Uterus (tissue), 4 donors: Measurements from ENCODE around the gene KDM6B. TPM values are rescaled to one million over a fixed set of nuclear protein-coding genes. Genes with fewer than 3 reads are reported as not detected.

Source experiments
- DNase-seq, 2 donors: peaks; one replicate each; pipeline ENCODE4 v3.0.0-alpha.2; 2019 to 2020
- H3K27ac ChIP-seq, 2 donors: fragments of 200-600 bp; sonication (generic); 1 replicate in 1 of 2; 2 replicates in 1 of 2; pipeline ENCODE4 v1.5.1; 2016 to 2018
- H3K27me3 ChIP-seq, 2 donors: fragments of 200-600 bp; sonication (generic); one replicate each; pipeline ENCODE4 v1.5.1; 2018 to 2019; ENCODE audit warnings: control low read depth in 1 of 2
- H3K36me3 ChIP-seq, 2 donors: fragments of 200-600 bp; sonication (generic); one replicate each; pipeline ENCODE4 v1.5.1; 2019; ENCODE audit warnings: control low read depth in 1 of 2
- H3K4me1 ChIP-seq, 2 donors: fragments of 200-600 bp; sonication (generic); one replicate each; pipeline ENCODE4 v1.5.1; 2018 to 2019; ENCODE audit warnings: control low read depth in 1 of 2
- H3K4me3 ChIP-seq, 2 donors: fragments of 200-600 bp; sonication (generic); 1 replicate in 1 of 2; 2 replicates in 1 of 2; pipeline ENCODE4 v1.5.1; 2018 to 2019; ENCODE audit warnings: mild to moderate bottlenecking in 1 of 2
- H3K9me3 ChIP-seq, 2 donors: fragments of 200-600 bp; sonication (generic); one replicate each; pipeline ENCODE4 v1.5.1; 2019; ENCODE audit warnings: control low read depth in 1 of 2
- CTCF ChIP-seq, 4 experiments: fragments of 200-600 bp in 2 of 4; fragments of 450-650 bp in 2 of 4; sonication (generic) in 2 of 4; IDR thresholded peaks; one replicate each; pipeline ENCODE4 v1.5.1; 2016 to 2019; ENCODE audit warnings: antibody characterized with exemption in 4 of 4, mild to moderate bottlenecking in 2 of 4, moderate library complexity in 1 of 4
- POLR2A ChIP-seq, 2 donors: fragments of 450-650 bp; IDR thresholded peaks; one replicate each; pipeline ENCODE4 v1.6.1; 2016; ENCODE audit warnings: antibody characterized with exemption in 2 of 2, mild to moderate bottlenecking in 1 of 2, moderate library complexity in 1 of 2
- intact Hi-C: fragments of 100-400 bp; cut with DNase I; formaldehyde crosslinking; loops from one replicate; pipeline ENCODE4 v1.15.1; 2023; ENCODE audit warnings: low total_unique reads
- total RNA-seq, 4 donors: library from RNA; depleted of rRNA in 3 of 4; stranded (reverse); fragments of >200 nt in 3 of 4; gene quantifications; one replicate each; pipeline versions ENCODE4 v1.1.0 to v1.2.4, GENCODE V29; 2014 to 2023
- donor health status: DM: yes; HTN: yes; CAD: no.

KDM6B gene
- total RNA-seq, 4 donors from 2014 or later = 2.6 to 47.9 (median 4.4) TPM

- Histone ChIP-seq H3K36me3 (no peaks in the 10 kb centered on the region), H3K4me1 (peaks cover 4 to 7% of the 10 kb centered on the region in 2 donors), H3K9me3 (no peaks in the 10 kb centered on the region), H3K27me3 (no peaks in the 10 kb centered on the region), H3K4me3 (no peak overlapping the region), H3K27ac (no peak overlapping the region)
- DNase-seq = peak in 1 of 2 donors; percentile 15
- intact Hi-C loops = no loop called here
- no peak for TF ChIP-seq POLR2A (IDR thresholded peaks at IDR 0.05)
- no peak for TF ChIP-seq CTCF (IDR thresholded peaks at IDR 0.05)
Measured at GRCh38 chr17:7849751-7850504, 15.9 kb downstream of the KDM6B start.

GRCh38 chr17:7850701-7851437 lies 16.9 kb downstream of the KDM6B start:
- no peaks in the 10 kb centered on the region for H3K4me1 ChIP-seq
- no peaks in the 10 kb centered on the region for H3K27me3 ChIP-seq
- no peak overlapping the region for H3K4me3 ChIP-seq
- H3K36me3 ChIP-seq = no peaks in the 10 kb centered on the region
- DNase-seq = peak; percentile 24 to 32
- intact Hi-C loops = no loop called here
- TF ChIP-seq POLR2A (IDR thresholded peaks at IDR 0.05) (no peak), CTCF (IDR thresholded peaks at IDR 0.05) (no peak)
- H3K27ac ChIP-seq = peak overlapping the region in 1 of 2 donors; percentile 0
- H3K9me3 ChIP-seq = no peaks in the 10 kb centered on the region

- Histone ChIP-seq H3K27ac (peak overlapping the region; percentile 2 to 25), H3K36me3 (no peaks in the 10 kb centered on the region), H3K9me3 (no peaks in the 10 kb centered on the region), H3K4me1 (no peaks in the 10 kb centered on the region), H3K27me3 (no peaks in the 10 kb centered on the region), H3K4me3 (no peak overlapping the region)
- TF ChIP-seq CTCF (IDR thresholded peaks at IDR 0.05) (peak; percentile 97 to 100 (median 99)), POLR2A (IDR thresholded peaks at IDR 0.05) (peak in 1 of 2 donors; percentile 30)
- intact Hi-C loops = no loop called here
- peak; percentile 88 to 91 for DNase-seq
Measured at GRCh38 chr17:7851438-7852261, 17.6 kb downstream of the KDM6B start.

GRCh38 chr17:7852262-7852670 lies 18.2 kb downstream of the KDM6B start:
- H3K4me3 ChIP-seq = no peak overlapping the region
- no peaks in the 10 kb centered on the region for H3K36me3 ChIP-seq
- H3K9me3 ChIP-seq = no peaks in the 10 kb centered on the region
- H3K4me1 ChIP-seq = no peaks in the 10 kb centered on the region
- peak overlapping the region; percentile 2 to 25 for H3K27ac ChIP-seq
- peak in 1 of 2 donors; percentile 45 for DNase-seq
- intact Hi-C loops = no loop called here
- no peaks in the 10 kb centered on the region for H3K27me3 ChIP-seq
- TF ChIP-seq POLR2A (IDR thresholded peaks at IDR 0.05) (no peak), CTCF (IDR thresholded peaks at IDR 0.05) (no peak)
